ENCODE measurements around the gene METTL3. TPM values are rescaled to one million over a fixed set of nuclear protein-coding genes. Genes with fewer than 3 reads are reported as not detected.

METTL3 gene
- total and polyA plus RNA-seq, 2 of the 13 experiments (the other 11 are each of a cell fraction or from before 2014, with no cell fraction given), result 123 to 130 TPM

GRCh38 chr14:21557084-21557901, 46.2 kb upstream of the METTL3 start:
- no peaks in the 10 kb centered on the region for H3K9me3 ChIP-seq (ENCODE audit: low read length)
- H3K79me2 ChIP-seq (ENCODE audit: insufficient read depth, low read length), result no peaks in the 10 kb centered on the region
- ChIA-PET POLR2A (interaction anchor here (0.7 to 2.9 kb wide), 8 partner anchors 31 to 1214 kb away, joined by 3 to 16 read pairs (median 8); partner anchors contain the start of genes CHD8, METTL3, PARP2 and SALL2), CTCF (ENCODE audit: low intra/inter-chr PET ratio, low total read pairs) (interaction anchor here (0.9 to 4.7 kb wide), 6 partner anchors 55 to 101 kb away, joined by 3 to 104 read pairs (median 4); partner anchors contain the start of genes CHD8, RAB2B and TOX4)
- H3K4me3 ChIP-seq (replicated peaks in 1 of 3; ENCODE audit: insufficient read depth in 1 of 3, low read depth in 2 of 3, low read length in 3 of 3), result peak overlapping the region; percentile 27 to 69 (median 32)
- ATAC-seq (peak; percentile 95), DNase-seq (ENCODE audit: low spot score) (peak; percentile 99), FAIRE-seq (peak; percentile 83)
- no peaks in the 10 kb centered on the region for H3K36me3 ChIP-seq (replicated peaks in 1 of 2; ENCODE audit: control insufficient read depth in 1 of 2, insufficient read depth in 2 of 2, low read length in 2 of 2)
- no peaks in the 10 kb centered on the region for H4K20me1 ChIP-seq (ENCODE audit: insufficient read depth, low read length)
- peak overlapping the region; percentile 67 for H3K4me2 ChIP-seq (ENCODE audit: low read depth, low read length)
- in situ Hi-C loops (cut with HindIII; ENCODE audit: extremely low pct_ligation_motif_present, low pct_unique_long_range_greater_than_20kb) (loop anchor here (5.0 kb wide), 1 partner anchor 55 kb away; no protein-coding TSS in a partner anchor), intact Hi-C loops (cut with micrococcal nuclease; ENCODE audit: unreplicated experiment) (loop anchor here (1.0 to 10.0 kb wide), 8 partner anchors 31 to 322 kb away; partner anchors contain the start of genes CHD8, METTL3, SALL2 and SUPT16H)
- H2AFZ ChIP-seq (ENCODE audit: low read length), result peak overlapping the region; percentile 10
- H3K27me3 ChIP-seq (ENCODE audit: control insufficient read depth in 1 of 2, insufficient read depth in 2 of 2, low read length in 2 of 2), result no peaks in the 10 kb centered on the region
- no TSS peak for BruUV-seq (replicated peaks)
- peak overlapping the region; percentile 38 for H3K9ac ChIP-seq (ENCODE audit: insufficient read depth, low read depth, low read length)
- H3K4me1 ChIP-seq (ENCODE audit: insufficient read depth, low read length), result peaks cover 26% of the 10 kb centered on the region
- peak overlapping the region; percentile 60 for H3K27ac ChIP-seq (ENCODE audit: extremely low read length, insufficient read depth, low read length)
- WGBS (ENCODE audit: low lambda C conversion rate), result 2% methylated on average over 11 of the region's 11 CpGs
- TF ChIP-seq, protein P1, sequence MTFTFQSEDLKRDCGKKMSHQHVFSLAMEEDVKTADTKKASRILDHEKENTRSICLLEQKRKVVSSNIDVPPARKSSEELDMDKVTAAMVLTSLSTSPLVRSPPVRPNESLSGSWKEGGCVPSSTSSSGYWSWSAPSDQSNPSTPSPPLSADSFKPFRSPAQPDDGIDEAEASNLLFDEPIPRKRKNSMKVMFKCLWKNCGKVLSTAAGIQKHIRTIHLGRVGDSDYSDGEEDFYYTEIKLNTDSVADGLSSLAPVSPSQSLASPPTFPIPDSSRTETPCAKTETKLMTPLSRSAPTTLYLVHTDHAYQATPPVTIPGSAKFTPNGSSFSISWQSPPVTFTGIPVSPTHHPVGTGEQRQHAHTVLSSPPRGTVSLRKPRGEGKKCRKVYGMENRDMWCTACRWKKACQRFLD (CRISPR knock-in tag; IDR thresholded peaks at IDR 0.05; ENCODE audit: borderline replicate concordance), result no peak
- 0 out of 2 replicates have a peak, but pooled peaks have one; percentile 40 for TF ChIP-seq ZFP1 (CRISPR knock-in tag; IDR thresholded peaks at IDR 0.05)
- TF ChIP-seq ZNF580 (CRISPR knock-in tag; IDR thresholded peaks at IDR 0.05; ENCODE audit: borderline replicate concordance, low read depth), result 0 out of 2 replicates have a peak, but pooled peaks have one; percentile 28
- TF ChIP-seq MLLT10 (CRISPR knock-in tag; IDR thresholded peaks at IDR 0.05), result no peak
- TF ChIP-seq PRMT3 (CRISPR knock-in tag; IDR thresholded peaks at IDR 0.05; ENCODE audit: borderline replicate concordance, low read depth), result no peak
- TF ChIP-seq MAZ (IDR thresholded peaks at IDR 0.05; ENCODE audit: borderline replicate concordance, low read depth, low read length), result peak; percentile 90
- TF ChIP-seq MAZ (CRISPR knock-in tag; IDR thresholded peaks at IDR 0.05; ENCODE audit: low read depth), result 0 out of 2 replicates have a peak, but pooled peaks have one; percentile 14
- no peak for TF ChIP-seq JUND (CRISPR knock-in tag; IDR thresholded peaks at IDR 0.05)
- TF ChIP-seq ATF5 (CRISPR knock-in tag; IDR thresholded peaks at IDR 0.05; ENCODE audit: low read depth), result no peak
- no peak for TF ChIP-seq ZNF678 (CRISPR knock-in tag; IDR thresholded peaks at IDR 0.05)
- TF ChIP-seq CREB1 (IDR thresholded peaks at IDR 0.05), result no peak
- TF ChIP-seq CREB1 (CRISPR knock-in tag; IDR thresholded peaks at IDR 0.05), result peak; percentile 64; the same call in 1 of the 2 replicates
- peak; percentile 20; the same call in 1 of the 2 replicates for TF ChIP-seq GATAD1 (CRISPR knock-in tag; IDR thresholded peaks at IDR 0.05)
- TF ChIP-seq ZNF770 (CRISPR knock-in tag; IDR thresholded peaks at IDR 0.05), result no peak
- TF ChIP-seq ZNF747 (CRISPR knock-in tag; IDR thresholded peaks at IDR 0.05; ENCODE audit: borderline replicate concordance), result no peak
- 0 out of 2 replicates have a peak, but pooled peaks have one; percentile 22 for TF ChIP-seq CREM (IDR thresholded peaks at IDR 0.05)
- TF ChIP-seq CREM (CRISPR knock-in tag; IDR thresholded peaks at IDR 0.05), result no peak
- no peak for TF ChIP-seq FOXP1 (IDR thresholded peaks at IDR 0.05)
- TF ChIP-seq FOXP1 (CRISPR knock-in tag; IDR thresholded peaks at IDR 0.05), result peak; percentile 28; the same call in 1 of the 2 replicates
- no peak for TF ChIP-seq ZNF263 (CRISPR knock-in tag; IDR thresholded peaks at IDR 0.05)
- TF ChIP-seq FOXC1 (CRISPR knock-in tag; IDR thresholded peaks at IDR 0.05; ENCODE audit: borderline replicate concordance), result no peak; the same call in 1 of the 2 replicates
